Pancreas (tissue), 10 donors: Measurements from ENCODE around the gene LPAR1. TPM values are rescaled to one million over a fixed set of nuclear protein-coding genes. Genes with fewer than 3 reads are reported as not detected.
A peak's percentile ranks its signal among the peaks of the same experiment; 100 is the strongest.

Source experiments
- ATAC-seq, 4 donors: fragments of 200-7000 bp; cut with Tn5 transposase; one replicate each; pipeline versions ENCODE4 v1.8.0 to v1.9.1; 2020; ENCODE audit warnings: mild to moderate bottlenecking in 4 of 4, moderate library complexity in 4 of 4
- DNase-seq, 6 donors: peaks; one replicate each; pipeline ENCODE4 v3.0.0-alpha.2; 2020
- FAIRE-seq: peaks from 2 replicates; lab custom pipeline; 2012; peaks lifted over from hg19 to GRCh38; lab: Jason Lieb, UNC
- H3K27ac ChIP-seq, 4 donors: fragments of 200-600 bp; sonication (generic); 1 replicate in 3 of 4; 2 replicates in 1 of 4; pipeline versions ENCODE4 v1.5.0 to v1.8.0; 2020
- H3K27me3 ChIP-seq, 4 donors: fragments of 200-600 bp; one replicate each; pipeline ENCODE4 v1.8.0; 2021
- H3K36me3 ChIP-seq, 3 donors: fragments of 200-600 bp; sonication (generic) in 1 of 3; one replicate each; pipeline versions ENCODE4 v1.5.0 to v1.8.0; 2020 to 2021
- H3K4me1 ChIP-seq, 3 donors: fragments of 200-600 bp; one replicate each; pipeline ENCODE4 v1.8.0; 2021
- H3K4me3 ChIP-seq, 4 donors: fragments of 200-600 bp; sonication (generic) in 2 of 4; one replicate each; pipeline versions ENCODE4 v1.5.0 to v1.8.0; 2020 to 2021
- H3K9me3 ChIP-seq, 4 donors: fragments of 200-600 bp; one replicate each; pipeline ENCODE4 v1.8.0; 2021
- CTCF ChIP-seq, 4 donors: fragments of 200-600 bp; sonication (generic) in 3 of 4; IDR thresholded peaks; one replicate each; pipeline versions ENCODE4 v1.5.0 to v1.8.0; 2021; ENCODE audit warnings: antibody characterized with exemption in 4 of 4
- WGBS, 2 donors: extraction: QIAGEN DNeasy Blood & Tissue Kit; methylation state at CpG; one replicate each; pipeline ENCODE4 v1.1.7; 2013; 5-methylcytosine and 5-hydroxymethylcytosine counted together
- intact Hi-C, 3 donors: fragments of 100-400 bp; cut with DNase I; formaldehyde crosslinking; loops; one replicate each; pipeline versions ENCODE4 v1.11.1 to v1.14.2; 2022
- polyA plus RNA-seq, 2 donors: library from polyadenylated mRNA; stranded (reverse); fragments of 200-250 nt; gene quantifications; one replicate each; pipeline ENCODE4 v1.2.3, GENCODE V29; 2013
- total RNA-seq, 6 donors: library from RNA; stranded (reverse); fragmentation: NEBNext Ultra II Directional in 4 of 6; extraction: Animal tissue kit (Norgen Biotek cat#: 25700) in 4 of 6; gene quantifications; one replicate each; pipeline versions ENCODE4 v1.2.1 to v1.2.4, GENCODE V29; 2021 to 2023
- donor health status: healthy with polysubstance abuse.
- donor health status: DM: no; HTN: no; CAD: no; lungs with moderate emphysema.
- donor health status: DM: no; HTN: no; CAD: no.
- donor health status: control.
- donor health status: control.
- donor health status: Bipolar disorder and iron deficiency.
- donor health status: DM: yes; HTN: yes; CAD: no.
- donor health status: DM: no; HTN: no; CAD: no.
- donor health status: DM: no; HTN: no; CAD: no.
- donor health status: DM: yes; HTN: yes; CAD: no.

LPAR1 gene
- total and polyA plus RNA-seq, 8 donors = 3.8 to 11.4 (median 5.2) TPM

GRCh38 chr9:111036429-111036789 lies 1.9 kb downstream of the LPAR1 start:
- WGBS, 2 donors = 7 to 15% methylated on average over 15 of the region's 15 CpGs
- intact Hi-C loops = no loop called here

GRCh38 chr9:111035543-111036428 lies 2.5 kb downstream of the LPAR1 start:
- H3K27ac ChIP-seq = no peak overlapping the region
- ATAC-seq = no peak
- no peaks in the 10 kb centered on the region for H3K36me3 ChIP-seq
- H3K27me3 ChIP-seq = no peaks in the 10 kb centered on the region
- no peaks in the 10 kb centered on the region for H3K9me3 ChIP-seq
- TF ChIP-seq CTCF (IDR thresholded peaks at IDR 0.05) = no peak
- intact Hi-C loops = no loop called here
- DNase-seq = no peak
- peaks cover 0 to 14% (median 10%) of the 10 kb centered on the region in 3 donors for H3K4me1 ChIP-seq
- H3K4me3 ChIP-seq = peak overlapping the region in 2 of 4 donors; percentile 74 to 80
- FAIRE-seq = no peak
- 68 to 83% methylated on average over 3 of the region's 3 CpGs for WGBS, 2 donors

More at GRCh38 chr9:111036429-111036789, 1.9 kb downstream of the LPAR1 start:
- DNase-seq = peak; percentile 18 to 77 (median 58)
- TF ChIP-seq CTCF (IDR thresholded peaks at IDR 0.05) = peak; percentile 14 to 56 (median 26)
- Histone ChIP-seq H3K4me3 (peak overlapping the region in 2 of 4 donors; percentile 74 to 80), H3K9me3 (no peaks in the 10 kb centered on the region), H3K4me1 (peaks cover 0 to 14% (median 10%) of the 10 kb centered on the region in 3 donors), H3K27ac (peak overlapping the region in 1 of 4 donors; percentile 91), H3K36me3 (no peaks in the 10 kb centered on the region), H3K27me3 (no peaks in the 10 kb centered on the region)
- no peak for FAIRE-seq
- peak; percentile 36 to 69 (median 53) for ATAC-seq

DNA sequence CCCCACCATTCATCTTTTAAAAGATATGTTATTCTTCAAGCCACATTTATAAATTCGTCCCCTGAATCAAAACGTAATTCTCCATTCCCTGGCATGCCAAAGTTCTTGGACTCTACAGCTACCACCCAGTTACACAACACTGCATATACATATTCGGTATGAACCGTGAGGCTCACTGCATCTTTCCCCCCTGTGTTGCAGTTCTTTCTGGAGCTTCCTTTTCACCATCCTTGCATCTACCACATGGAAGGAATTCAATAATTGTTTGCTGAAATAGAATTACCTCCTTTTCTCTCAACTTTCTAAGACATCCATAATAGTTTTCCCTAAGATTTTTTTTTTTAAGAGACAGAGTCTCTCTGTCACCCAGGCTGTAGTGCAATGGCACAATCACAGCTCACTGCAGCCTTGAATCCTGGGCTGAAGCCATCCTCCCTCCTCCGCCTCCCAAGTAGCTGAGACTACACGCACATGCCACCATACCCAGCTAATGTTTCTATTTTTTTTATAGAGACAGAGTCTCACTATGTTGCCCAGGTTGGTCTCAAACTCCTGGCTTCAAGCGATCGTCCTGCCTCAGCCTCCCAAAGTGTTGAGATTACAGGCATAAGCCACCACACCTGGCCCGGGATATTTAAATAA lies 3.3 kb downstream of the LPAR1 start:
- Histone ChIP-seq H3K27me3 (no peaks in the 10 kb centered on the region), H3K4me3 (no peak overlapping the region), H3K36me3 (no peaks in the 10 kb centered on the region), H3K27ac (no peak overlapping the region), H3K9me3 (no peaks in the 10 kb centered on the region), H3K4me1 (peaks cover 0 to 14% (median 10%) of the 10 kb centered on the region in 3 donors)
- intact Hi-C loops = no loop called here
- ATAC-seq (no peak), DNase-seq (no peak), FAIRE-seq (no peak)
- TF ChIP-seq CTCF (IDR thresholded peaks at IDR 0.05) = no peak
- WGBS, 2 donors = 77 to 86% methylated on average over 9 of the region's 9 CpGs

- H3K27me3 ChIP-seq = no peaks in the 10 kb centered on the region
- H3K27ac ChIP-seq = no peak overlapping the region
- FAIRE-seq = no peak
- peaks cover 0 to 14% (median 10%) of the 10 kb centered on the region in 3 donors for H3K4me1 ChIP-seq
- intact Hi-C loops = no loop called here
- DNase-seq = no peak
- H3K36me3 ChIP-seq = no peaks in the 10 kb centered on the region
- H3K4me3 ChIP-seq = no peak overlapping the region
- no peak for ATAC-seq
- no peaks in the 10 kb centered on the region for H3K9me3 ChIP-seq
- TF ChIP-seq CTCF (IDR thresholded peaks at IDR 0.05) = no peak
- 88 to 91% methylated on average over 6 of the region's 6 CpGs for WGBS, 2 donors
Observed at GRCh38 chr9:111034170-111034897, 3.9 kb downstream of the LPAR1 start.
